ENCODE measurements around the gene MAML2. TPM values are rescaled to one million over a fixed set of nuclear protein-coding genes. Genes with fewer than 3 reads are reported as not detected.

The MAML2 gene
- 48.2 TPM for total RNA-seq

DNA sequence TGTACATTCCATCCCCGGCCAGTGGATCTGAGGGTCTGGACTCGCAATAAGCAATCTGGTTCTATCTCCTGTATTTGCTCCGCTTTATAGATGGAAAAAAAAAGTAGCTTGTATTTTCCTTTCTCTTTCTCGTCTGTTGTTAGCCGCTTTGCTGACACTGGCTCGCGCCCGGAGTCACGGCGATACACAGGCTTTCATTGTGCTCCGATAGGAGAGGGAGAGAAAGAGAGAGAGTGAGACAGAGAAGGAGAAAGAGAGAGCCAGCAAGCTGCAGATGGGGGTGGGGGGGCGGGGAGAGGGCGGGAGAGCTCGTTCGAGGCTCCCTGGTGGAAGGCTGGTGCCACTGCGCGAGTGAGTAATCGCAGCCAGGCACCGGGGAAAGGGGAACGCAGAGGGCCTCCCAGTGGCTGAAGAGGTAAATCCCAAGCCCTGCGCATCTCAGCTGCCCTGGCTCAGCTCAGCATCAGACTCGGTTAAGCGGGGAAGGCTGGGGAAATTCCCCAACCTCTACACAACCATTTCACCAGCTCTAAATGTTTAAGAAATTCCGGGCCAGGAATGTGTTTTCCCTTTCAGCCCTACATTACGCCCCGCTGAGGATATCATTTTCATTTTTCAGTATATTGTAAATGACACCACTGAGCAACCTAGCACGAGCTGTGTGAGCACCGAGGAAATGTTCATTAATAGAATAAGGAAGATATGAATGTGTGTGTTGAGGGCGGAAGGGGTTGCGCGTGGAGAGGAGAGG is at the start of gene MAML2:
Gene MAML2 (minus strand): TSS at position 235 of the 751 bp plus-strand sequence. CDS start 1,300 bp downstream, outside the sequence.
- Histone ChIP-seq H3K27me3 (ENCODE audit: insufficient read depth, low read length) (no peaks in the 10 kb centered on the region), H3K4me1 (ENCODE audit: insufficient read depth, low read length) (peaks cover 40% of the 10 kb centered on the region), H3K4me3 (ENCODE audit: low read length) (peak within 1 kb of the TSS; percentile 99), H3K9me3 (ENCODE audit: low read depth, low read length) (no peaks in the 10 kb centered on the region)

- Histone ChIP-seq H3K4me3 (ENCODE audit: low read length) (no peak overlapping the region), H3K9me3 (ENCODE audit: low read depth, low read length) (no peaks in the 10 kb centered on the region), H3K27me3 (ENCODE audit: insufficient read depth, low read length) (no peaks in the 10 kb centered on the region), H3K4me1 (ENCODE audit: insufficient read depth, low read length) (peaks cover 18% of the 10 kb centered on the region)
These were observed 48.8 kb upstream of the MAML2 start for GRCh38 chr11:96391698-96392307.

DNA sequence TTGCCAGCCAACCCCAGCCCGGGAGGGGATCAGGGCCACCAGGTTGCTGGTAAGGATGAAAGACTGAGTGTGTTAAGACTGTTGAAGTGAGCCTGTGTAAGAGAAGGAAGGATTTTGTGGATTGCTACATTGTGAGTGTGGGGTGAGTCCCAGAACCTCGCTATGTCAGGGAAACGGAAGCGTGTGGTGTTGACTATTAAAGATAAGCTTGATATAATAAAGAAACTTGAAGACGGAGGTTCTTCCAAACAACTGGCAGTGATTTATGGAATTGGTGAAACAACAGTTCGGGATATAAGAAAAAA is 47.4 kb upstream of the MAML2 start:
- Histone ChIP-seq H3K4me1 (ENCODE audit: insufficient read depth, low read length) (peaks cover 18% of the 10 kb centered on the region), H3K9me3 (ENCODE audit: low read depth, low read length) (no peaks in the 10 kb centered on the region), H3K27me3 (ENCODE audit: insufficient read depth, low read length) (no peaks in the 10 kb centered on the region), H3K4me3 (ENCODE audit: low read length) (peak overlapping the region; percentile 81)

- Histone ChIP-seq H3K4me3 (ENCODE audit: low read length) (peak within 1 kb of the TSS; percentile 81), H3K4me1 (ENCODE audit: insufficient read depth, low read length) (peaks cover 18% of the 10 kb centered on the region), H3K9me3 (ENCODE audit: low read depth, low read length) (no peaks in the 10 kb centered on the region), H3K27me3 (ENCODE audit: insufficient read depth, low read length) (no peaks in the 10 kb centered on the region)
These were observed 46.9 kb upstream of the MAML2 start, which contains the start of the genes CCDC82 and JRKL for GRCh38 chr11:96389720-96390487. TSS of gene CCDC82 (minus strand) at chr11:96389912. CDS start at chr11:96384747, 5,165 bp downstream. TSS of gene JRKL (plus strand) at chr11:96390013. CDS start at chr11:96390650, 637 bp downstream.

GRCh38 chr11:96388891-96389719 is 46.1 kb upstream of the MAML2 start:
- Histone ChIP-seq H3K9me3 (ENCODE audit: low read depth, low read length) (no peaks in the 10 kb centered on the region), H3K4me3 (ENCODE audit: low read length) (peak overlapping the region; percentile 81), H3K27me3 (ENCODE audit: insufficient read depth, low read length) (no peaks in the 10 kb centered on the region), H3K4me1 (ENCODE audit: insufficient read depth, low read length) (peaks cover 18% of the 10 kb centered on the region)

DNA sequence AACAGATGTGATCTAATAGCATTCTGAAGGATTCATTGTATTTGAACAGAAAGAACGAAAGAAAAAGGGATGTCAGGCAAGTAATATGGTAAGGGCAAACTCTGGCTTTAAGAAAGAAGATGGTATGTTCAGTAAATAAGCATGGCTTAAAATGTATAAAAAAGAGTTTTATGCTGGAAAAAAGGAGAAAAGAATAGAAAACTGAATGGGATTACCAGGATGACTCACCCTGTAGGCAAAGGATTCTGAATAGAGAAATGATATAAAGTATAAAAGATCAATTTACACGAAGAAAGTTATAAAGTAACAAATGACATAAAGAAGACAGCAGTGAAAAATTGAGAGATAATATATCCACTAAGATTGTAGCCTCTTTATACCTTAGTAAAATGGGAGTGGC is 42.2 kb upstream of the MAML2 start:
- peaks cover 8% of the 10 kb centered on the region for H3K4me1 ChIP-seq (ENCODE audit: insufficient read depth, low read length)
- no peak overlapping the region for H3K4me3 ChIP-seq (ENCODE audit: low read length)
- H3K27me3 ChIP-seq (ENCODE audit: insufficient read depth, low read length): no peaks in the 10 kb centered on the region
- no peaks in the 10 kb centered on the region for H3K9me3 ChIP-seq (ENCODE audit: low read depth, low read length)

GRCh38 chr11:96384156-96384555 is 41.2 kb upstream of the MAML2 start:
- no peak overlapping the region for H3K4me3 ChIP-seq (ENCODE audit: low read length)
- H3K4me1 ChIP-seq (ENCODE audit: insufficient read depth, low read length): peaks cover 7% of the 10 kb centered on the region
- H3K9me3 ChIP-seq (ENCODE audit: low read depth, low read length): no peaks in the 10 kb centered on the region
- H3K27me3 ChIP-seq (ENCODE audit: insufficient read depth, low read length): no peaks in the 10 kb centered on the region

GRCh38 chr11:96376796-96377195 is 33.8 kb upstream of the MAML2 start:
- Histone ChIP-seq H3K9me3 (ENCODE audit: low read depth, low read length) (no peaks in the 10 kb centered on the region), H3K27me3 (ENCODE audit: insufficient read depth, low read length) (no peaks in the 10 kb centered on the region), H3K4me1 (ENCODE audit: insufficient read depth, low read length) (no peaks in the 10 kb centered on the region), H3K4me3 (ENCODE audit: low read length) (no peak overlapping the region)

GRCh38 chr11:96373826-96374225 is 30.8 kb upstream of the MAML2 start:
- no peaks in the 10 kb centered on the region for H3K4me1 ChIP-seq (ENCODE audit: insufficient read depth, low read length)
- H3K9me3 ChIP-seq (ENCODE audit: low read depth, low read length): no peaks in the 10 kb centered on the region
- H3K4me3 ChIP-seq (ENCODE audit: low read length): no peak overlapping the region
- no peaks in the 10 kb centered on the region for H3K27me3 ChIP-seq (ENCODE audit: insufficient read depth, low read length)

DNA sequence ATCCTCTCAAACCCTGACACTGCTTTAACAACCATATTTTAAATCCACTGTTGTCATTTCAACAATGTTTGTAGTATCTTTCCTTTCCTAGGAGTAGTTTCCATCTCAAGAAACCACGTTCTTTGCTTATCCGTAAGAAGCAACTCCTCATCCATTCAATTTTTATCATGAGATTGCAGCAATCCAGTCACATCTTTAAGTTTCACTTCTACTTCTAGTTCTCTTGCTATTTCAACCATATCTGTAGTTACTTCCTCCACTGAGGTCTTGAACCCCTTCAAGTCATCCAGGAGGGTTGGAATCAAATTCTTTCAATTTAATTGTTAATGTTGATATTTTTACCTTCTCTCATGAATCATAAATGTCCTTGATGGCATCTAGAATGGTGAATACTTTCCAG is 24.3 kb upstream of the MAML2 start:
- peaks cover 6% of the 10 kb centered on the region for H3K4me1 ChIP-seq (ENCODE audit: insufficient read depth, low read length)
- H3K27me3 ChIP-seq (ENCODE audit: insufficient read depth, low read length): no peaks in the 10 kb centered on the region
- H3K4me3 ChIP-seq (ENCODE audit: low read length): no peak overlapping the region
- no peaks in the 10 kb centered on the region for H3K9me3 ChIP-seq (ENCODE audit: low read depth, low read length)

- Histone ChIP-seq H3K27me3 (ENCODE audit: insufficient read depth, low read length) (no peaks in the 10 kb centered on the region), H3K4me1 (ENCODE audit: insufficient read depth, low read length) (peaks cover 6% of the 10 kb centered on the region), H3K4me3 (ENCODE audit: low read length) (no peak overlapping the region), H3K9me3 (ENCODE audit: low read depth, low read length) (no peaks in the 10 kb centered on the region)
These were observed 23.0 kb upstream of the MAML2 start for GRCh38 chr11:96366024-96366423.

- no peaks in the 10 kb centered on the region for H3K27me3 ChIP-seq (ENCODE audit: insufficient read depth, low read length)
- H3K4me3 ChIP-seq (ENCODE audit: low read length): no peak overlapping the region
- peaks cover 6% of the 10 kb centered on the region for H3K4me1 ChIP-seq (ENCODE audit: insufficient read depth, low read length)
- H3K9me3 ChIP-seq (ENCODE audit: low read depth, low read length): no peaks in the 10 kb centered on the region
These were observed 22.5 kb upstream of the MAML2 start for GRCh38 chr11:96365493-96365892.

GRCh38 chr11:96361778-96362177 is 18.8 kb upstream of the MAML2 start:
- Histone ChIP-seq H3K9me3 (ENCODE audit: low read depth, low read length) (no peaks in the 10 kb centered on the region), H3K4me3 (ENCODE audit: low read length) (no peak overlapping the region), H3K4me1 (ENCODE audit: insufficient read depth, low read length) (no peaks in the 10 kb centered on the region), H3K27me3 (ENCODE audit: insufficient read depth, low read length) (no peaks in the 10 kb centered on the region)

- H3K4me1 ChIP-seq (ENCODE audit: insufficient read depth, low read length): no peaks in the 10 kb centered on the region
- no peak overlapping the region for H3K4me3 ChIP-seq (ENCODE audit: low read length)
- no peaks in the 10 kb centered on the region for H3K27me3 ChIP-seq (ENCODE audit: insufficient read depth, low read length)
- H3K9me3 ChIP-seq (ENCODE audit: low read depth, low read length): no peaks in the 10 kb centered on the region
These were observed 15.3 kb upstream of the MAML2 start for GRCh38 chr11:96358321-96358720.

Measured in mononuclear cell (primary cell).